ENCODE results near the gene EPHA3.
A peak's percentile ranks its signal among the peaks of the same experiment; 100 is the strongest.

EPHA3 gene
- total RNA-seq = 0 to 2.7 (median 0.10) reads per million in 9 experiments

DNA sequence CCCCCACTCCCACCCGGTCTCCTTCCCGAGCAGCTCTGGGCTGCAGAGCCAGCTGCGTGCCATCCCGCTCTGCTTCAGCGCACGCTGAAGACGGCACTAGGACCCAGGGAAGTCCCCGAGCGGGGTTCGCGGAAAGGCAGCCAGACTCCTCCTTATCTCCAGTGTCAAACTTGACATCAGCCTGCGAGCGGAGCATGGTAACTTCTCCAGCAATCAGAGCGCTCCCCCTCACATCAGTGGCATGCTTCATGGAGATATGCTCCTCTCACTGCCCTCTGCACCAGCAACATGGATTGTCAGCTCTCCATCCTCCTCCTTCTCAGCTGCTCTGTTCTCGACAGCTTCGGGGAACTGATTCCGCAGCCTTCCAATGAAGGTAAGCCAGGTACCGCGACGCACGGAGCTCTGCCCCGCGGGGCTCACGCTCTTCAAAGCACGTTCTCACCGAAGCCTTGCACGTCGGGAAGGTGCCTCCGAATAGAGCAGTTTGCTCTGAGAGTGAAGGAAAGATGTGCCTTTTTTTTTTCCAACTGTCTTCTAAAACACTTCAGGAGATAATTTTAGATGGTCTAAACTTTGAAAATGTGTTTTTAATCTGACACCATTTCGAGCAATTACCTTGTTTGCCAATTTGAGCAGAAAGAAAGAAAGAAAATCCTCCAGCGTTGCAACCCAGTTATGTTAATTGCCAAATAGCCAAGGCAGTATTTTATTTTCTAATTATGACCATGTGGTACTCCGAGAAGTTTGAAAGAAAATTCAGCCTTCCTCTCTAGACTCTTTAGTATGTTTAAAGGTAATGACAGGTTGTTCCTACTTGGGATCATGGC lies at the start of gene EPHA3:
Gene EPHA3, plus strand, starts transcription at position 161 of the 830 bp plus-strand sequence. Its CDS starts 128 bp downstream, at position 289.
- no peaks in the 10 kb centered on the region for H3K4me1 Mint-ChIP-seq (ENCODE audit: low read depth in 2 of 2)
- ATAC-seq (replicated peaks) = peak; percentile 56
- peak within 1 kb of the TSS; percentile 35 to 67 for H3K4me3 Mint-ChIP-seq
- H3K27me3 Mint-ChIP-seq = no peaks in the 10 kb centered on the region
- no peak within 1 kb of the TSS for H3K27ac Mint-ChIP-seq
- no peaks in the 10 kb centered on the region for H3K9me3 Mint-ChIP-seq
- no peak for DNase-seq
- no peaks in the 10 kb centered on the region for H3K36me3 Mint-ChIP-seq (ENCODE audit: insufficient read depth)

DNA sequence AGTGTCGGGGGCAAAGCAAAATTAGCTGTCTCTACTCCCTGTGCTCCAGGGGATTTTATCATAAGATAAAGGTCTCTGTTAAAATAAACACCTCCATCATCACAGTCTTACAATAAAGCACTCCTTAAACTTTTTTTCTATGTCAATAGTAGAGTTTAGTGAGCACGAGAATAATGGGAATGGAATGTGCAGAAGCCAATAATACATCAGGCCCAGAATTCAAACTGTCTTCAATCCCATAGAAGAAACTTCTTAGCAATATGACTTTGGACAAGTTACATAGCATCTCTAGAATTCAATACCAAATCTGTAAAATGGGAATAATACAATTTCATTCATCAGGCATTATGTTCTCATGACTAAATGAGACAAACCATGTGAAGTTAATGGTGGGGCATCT lies 49.0 kb upstream of the EPHA3 start:
- no peak for DNase-seq
- Mint-ChIP-seq H3K27ac (no peak overlapping the region), H3K4me3 (no peak overlapping the region), H3K4me1 (ENCODE audit: low read depth in 2 of 2) (no peaks in the 10 kb centered on the region), H3K27me3 (no peaks in the 10 kb centered on the region), H3K9me3 (peaks cover 0 to 15% of the 10 kb centered on the region in 2 donors), H3K36me3 (ENCODE audit: insufficient read depth) (no peaks in the 10 kb centered on the region)
- no peak for ATAC-seq (replicated peaks)

DNA sequence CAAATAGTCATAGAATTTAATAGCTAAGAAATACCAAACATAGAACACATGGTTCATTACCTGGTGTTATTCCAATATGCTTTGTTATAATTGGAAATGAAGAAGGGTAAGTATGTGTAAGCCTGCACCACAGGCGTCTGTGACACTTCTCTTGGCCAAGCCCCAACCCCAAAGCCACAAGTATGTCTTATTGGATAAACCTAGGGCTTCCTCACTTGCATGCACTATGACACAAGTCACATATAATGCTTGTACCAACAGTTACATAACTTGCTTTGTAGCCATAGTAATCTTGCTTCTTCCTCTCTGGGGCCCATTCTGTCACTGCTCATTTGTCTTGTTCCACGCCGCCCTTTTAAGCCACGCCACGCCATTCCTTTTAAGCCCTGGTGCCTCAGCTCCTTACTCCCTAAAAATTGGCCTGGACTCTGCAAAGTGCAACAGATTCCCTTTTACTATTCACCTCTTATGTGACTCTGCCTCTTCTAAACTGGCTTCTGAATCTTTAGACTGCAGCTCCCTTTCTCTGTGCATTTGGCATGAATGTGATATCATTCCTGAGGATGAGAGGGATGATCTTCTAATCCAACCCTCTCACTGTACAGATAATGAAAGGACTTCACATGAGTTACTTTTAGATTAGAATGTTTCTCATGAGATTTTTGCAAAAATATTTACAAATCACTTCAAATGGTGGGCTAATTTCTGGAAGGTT lies 48.1 kb upstream of the EPHA3 start:
- Mint-ChIP-seq H3K27ac (no peak overlapping the region), H3K4me1 (ENCODE audit: low read depth in 2 of 2) (no peaks in the 10 kb centered on the region), H3K36me3 (ENCODE audit: insufficient read depth) (no peaks in the 10 kb centered on the region), H3K9me3 (peaks cover 0 to 15% of the 10 kb centered on the region in 2 donors), H3K4me3 (no peak overlapping the region), H3K27me3 (no peaks in the 10 kb centered on the region)
- ATAC-seq (replicated peaks) = no peak
- DNase-seq = no peak

DNA sequence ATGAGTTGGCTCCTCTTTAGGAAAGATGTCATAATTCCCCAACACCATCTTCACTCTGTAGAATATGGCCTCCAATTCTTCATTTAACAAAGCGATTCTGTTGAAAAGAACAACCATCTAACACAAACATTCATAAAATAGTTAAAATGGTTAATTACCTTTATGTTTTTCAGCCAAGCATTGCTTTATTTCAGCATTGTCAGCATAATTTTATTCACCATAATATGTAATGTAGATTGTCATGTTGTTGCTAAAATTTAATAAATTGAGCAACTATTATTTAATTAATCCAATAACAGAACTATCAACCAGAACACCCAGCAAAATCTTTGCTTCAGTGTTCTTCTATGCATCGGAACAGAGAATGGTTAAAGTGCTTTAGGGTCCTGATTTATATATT lies 46.2 kb upstream of the EPHA3 start:
- H3K4me3 Mint-ChIP-seq = no peak overlapping the region
- H3K4me1 Mint-ChIP-seq (ENCODE audit: low read depth in 2 of 2) = no peaks in the 10 kb centered on the region
- no peaks in the 10 kb centered on the region for H3K36me3 Mint-ChIP-seq (ENCODE audit: insufficient read depth)
- ATAC-seq (replicated peaks) (no peak), DNase-seq (no peak)
- peaks cover 4 to 23% of the 10 kb centered on the region in 2 donors for H3K9me3 Mint-ChIP-seq
- no peaks in the 10 kb centered on the region for H3K27me3 Mint-ChIP-seq
- H3K27ac Mint-ChIP-seq = no peak overlapping the region

DNA sequence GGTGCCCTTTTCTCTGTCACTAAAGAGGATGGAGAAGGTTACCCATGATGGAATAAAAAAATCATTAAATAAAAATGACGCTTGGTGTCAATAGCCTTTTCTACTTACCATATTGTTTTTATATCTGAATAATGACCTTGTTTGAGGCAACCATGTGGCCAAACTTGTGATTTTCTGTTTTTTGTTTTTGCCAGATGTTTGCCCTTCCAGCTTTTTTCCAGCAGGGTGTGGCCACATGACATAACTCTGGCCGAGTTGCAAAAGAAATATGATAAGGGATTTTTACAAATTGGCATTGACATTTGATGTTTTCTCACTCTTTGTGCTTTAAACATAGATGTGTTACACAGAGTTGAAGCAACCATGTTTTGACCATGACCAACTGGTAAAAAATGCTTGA lies 39.7 kb upstream of the EPHA3 start:
- Mint-ChIP-seq H3K9me3 (peaks cover 6 to 8% of the 10 kb centered on the region in 2 donors), H3K4me3 (no peak overlapping the region), H3K4me1 (ENCODE audit: low read depth in 2 of 2) (no peaks in the 10 kb centered on the region), H3K27ac (no peak overlapping the region), H3K27me3 (no peaks in the 10 kb centered on the region), H3K36me3 (ENCODE audit: insufficient read depth) (no peaks in the 10 kb centered on the region)
- no peak for ATAC-seq (replicated peaks)
- DNase-seq = no peak

DNA sequence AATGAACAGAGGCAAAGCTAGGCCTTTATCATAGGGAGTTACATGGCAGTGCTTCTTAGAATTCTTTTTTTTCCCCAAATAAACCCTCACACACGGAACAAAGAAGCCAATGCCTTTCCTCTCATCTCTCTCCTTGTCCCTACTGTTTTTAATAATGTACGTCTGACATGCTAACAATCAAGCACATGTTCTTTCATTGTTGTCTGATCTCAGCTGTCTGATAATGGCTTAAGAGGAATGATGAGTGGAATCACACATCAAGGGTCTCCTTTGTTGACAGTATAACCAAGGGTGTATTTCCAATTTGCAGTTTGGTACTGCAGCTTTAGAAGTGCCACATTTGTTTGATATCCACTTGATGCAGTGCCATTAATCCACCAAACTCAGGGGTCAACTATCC lies 34.8 kb upstream of the EPHA3 start:
- no peaks in the 10 kb centered on the region for H3K36me3 Mint-ChIP-seq (ENCODE audit: insufficient read depth)
- H3K4me1 Mint-ChIP-seq (ENCODE audit: low read depth in 2 of 2) = no peaks in the 10 kb centered on the region
- ATAC-seq (replicated peaks) (no peak), DNase-seq (no peak)
- no peak overlapping the region for H3K27ac Mint-ChIP-seq
- no peaks in the 10 kb centered on the region for H3K27me3 Mint-ChIP-seq
- H3K9me3 Mint-ChIP-seq = peaks cover 0 to 11% of the 10 kb centered on the region in 2 donors
- H3K4me3 Mint-ChIP-seq = no peak overlapping the region

DNA sequence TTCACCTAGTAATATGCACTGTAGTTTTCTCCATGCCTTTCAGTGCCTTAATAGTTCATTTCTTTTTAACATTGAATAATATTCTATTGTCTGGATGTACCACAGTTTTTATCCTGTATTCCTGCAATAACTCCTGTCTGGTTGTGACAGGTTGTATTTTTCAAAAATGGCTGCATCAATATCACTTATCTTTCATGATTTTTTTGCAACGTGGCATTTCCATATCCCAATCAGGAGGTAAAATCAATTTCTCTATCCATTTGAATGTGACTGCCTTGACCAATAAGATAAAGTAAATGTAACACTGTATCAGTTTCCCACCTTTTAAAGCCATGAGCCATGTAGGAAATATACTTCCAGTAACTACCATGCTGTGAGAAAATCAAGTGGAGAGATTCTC lies 27.5 kb upstream of the EPHA3 start:
- Mint-ChIP-seq H3K9me3 (peaks cover 9 to 12% of the 10 kb centered on the region in 2 donors), H3K27ac (no peak overlapping the region), H3K27me3 (no peaks in the 10 kb centered on the region), H3K4me3 (no peak overlapping the region), H3K4me1 (ENCODE audit: low read depth in 2 of 2) (no peaks in the 10 kb centered on the region), H3K36me3 (ENCODE audit: insufficient read depth) (no peaks in the 10 kb centered on the region)
- ATAC-seq (replicated peaks) = no peak
- no peak for DNase-seq

DNA sequence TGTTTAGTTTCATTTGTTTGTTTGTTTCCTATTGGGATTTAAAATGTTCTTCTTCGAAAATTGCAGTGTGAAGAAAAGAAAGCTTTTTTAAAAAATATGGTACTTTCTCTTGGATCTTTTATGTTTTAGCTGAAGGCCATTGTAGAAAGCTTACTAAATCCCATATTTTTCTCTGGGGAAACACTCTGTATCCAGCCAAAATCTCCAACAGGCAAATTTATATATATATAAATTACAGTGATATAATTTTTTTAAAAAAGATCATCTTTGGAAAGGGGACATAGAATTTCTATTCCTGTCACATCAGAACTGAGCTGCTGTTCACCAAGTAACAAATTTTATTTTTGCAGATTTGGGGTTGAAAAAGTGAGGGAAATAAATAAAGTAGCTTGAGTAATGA lies 19.6 kb upstream of the EPHA3 start:
- H3K4me3 Mint-ChIP-seq = no peak overlapping the region
- H3K27me3 Mint-ChIP-seq = no peaks in the 10 kb centered on the region
- H3K27ac Mint-ChIP-seq = no peak overlapping the region
- DNase-seq (no peak), ATAC-seq (replicated peaks) (no peak)
- H3K36me3 Mint-ChIP-seq (ENCODE audit: insufficient read depth) = no peaks in the 10 kb centered on the region
- no peaks in the 10 kb centered on the region for H3K4me1 Mint-ChIP-seq (ENCODE audit: low read depth in 2 of 2)
- H3K9me3 Mint-ChIP-seq = peaks cover 8 to 14% of the 10 kb centered on the region in 2 donors

DNA sequence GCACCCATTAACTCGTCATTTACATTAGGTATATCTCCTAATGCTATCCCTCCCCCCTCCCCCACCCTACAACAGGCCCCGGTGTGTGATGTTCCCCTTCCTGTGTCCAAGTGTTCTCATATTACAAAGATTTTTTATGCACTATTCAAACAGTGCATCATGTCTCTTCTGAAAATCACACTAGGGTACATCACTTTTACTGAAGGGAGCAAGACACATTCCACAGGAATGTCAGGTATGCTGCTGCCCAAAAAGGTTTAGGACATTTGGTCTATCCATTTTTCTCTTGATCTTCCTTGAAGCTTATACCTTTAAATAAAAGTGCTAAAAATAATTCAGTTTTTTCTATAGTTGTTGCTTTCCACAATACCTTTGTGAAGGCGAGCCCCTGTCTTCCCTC lies 9.2 kb upstream of the EPHA3 start:
- Mint-ChIP-seq H3K36me3 (ENCODE audit: insufficient read depth) (no peaks in the 10 kb centered on the region), H3K9me3 (peaks cover 0 to 2% of the 10 kb centered on the region in 2 donors), H3K27me3 (no peaks in the 10 kb centered on the region), H3K27ac (no peak overlapping the region), H3K4me1 (ENCODE audit: low read depth in 2 of 2) (no peaks in the 10 kb centered on the region), H3K4me3 (no peak overlapping the region)
- no peak for DNase-seq
- no peak for ATAC-seq (replicated peaks)

DNA sequence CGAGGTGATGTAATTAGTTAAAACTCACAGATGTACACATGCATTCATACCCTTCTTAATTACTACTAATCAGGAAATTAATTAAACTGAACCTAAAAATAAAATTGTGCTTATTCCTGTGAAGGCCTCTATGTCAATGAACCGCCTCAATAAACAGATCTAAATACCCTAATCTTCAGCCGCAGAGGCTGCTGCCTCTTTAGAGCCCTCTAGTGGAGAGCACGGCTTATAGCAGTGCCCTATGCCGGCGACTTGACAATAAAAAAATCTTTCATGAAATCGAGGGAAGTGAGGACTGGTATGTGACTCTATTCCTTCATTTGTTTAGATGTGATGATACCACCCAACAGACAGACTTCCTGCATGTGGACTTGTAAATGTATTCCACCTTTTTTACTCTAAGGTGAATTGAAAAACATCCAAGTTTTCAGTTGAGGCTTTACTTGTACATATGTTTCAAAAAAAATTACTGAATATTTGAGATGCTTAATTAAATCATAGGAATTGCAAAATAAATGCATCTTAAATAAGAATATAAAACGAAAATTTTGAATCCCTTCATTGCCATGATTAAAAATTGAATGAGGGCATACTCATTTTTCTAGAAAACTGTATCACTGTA lies 8.3 kb upstream of the EPHA3 start:
- Mint-ChIP-seq H3K27me3 (no peaks in the 10 kb centered on the region), H3K4me3 (no peak overlapping the region), H3K4me1 (ENCODE audit: low read depth in 2 of 2) (no peaks in the 10 kb centered on the region), H3K36me3 (ENCODE audit: insufficient read depth) (no peaks in the 10 kb centered on the region), H3K27ac (no peak overlapping the region), H3K9me3 (peaks cover 0 to 2% of the 10 kb centered on the region in 2 donors)
- DNase-seq (no peak), ATAC-seq (replicated peaks) (no peak)

DNA sequence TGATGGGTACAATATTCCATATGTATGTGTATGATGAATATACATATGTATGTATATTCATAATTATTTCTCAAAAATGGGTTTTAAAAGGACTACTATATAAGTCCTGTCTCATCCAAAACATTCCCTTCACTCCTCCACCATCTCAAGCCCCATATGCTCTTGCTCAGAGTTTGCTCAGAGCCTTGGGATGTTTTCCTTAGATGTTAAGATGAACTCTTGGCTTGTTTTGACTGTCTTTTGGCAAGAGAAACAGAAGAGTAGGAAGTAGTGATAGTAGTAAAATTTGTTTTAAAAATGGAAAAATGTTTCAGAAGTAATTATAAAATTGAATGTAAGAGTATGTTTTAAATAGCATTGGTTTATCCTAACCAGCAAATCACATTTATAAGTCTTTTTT lies 6.2 kb upstream of the EPHA3 start:
- H3K4me1 Mint-ChIP-seq (ENCODE audit: low read depth in 2 of 2) = no peaks in the 10 kb centered on the region
- no peak overlapping the region for H3K4me3 Mint-ChIP-seq
- H3K27me3 Mint-ChIP-seq = no peaks in the 10 kb centered on the region
- DNase-seq (no peak), ATAC-seq (replicated peaks) (no peak)
- H3K27ac Mint-ChIP-seq = no peak overlapping the region
- H3K36me3 Mint-ChIP-seq (ENCODE audit: insufficient read depth) = no peaks in the 10 kb centered on the region
- H3K9me3 Mint-ChIP-seq = peaks cover 0 to 2% of the 10 kb centered on the region in 2 donors

DNA sequence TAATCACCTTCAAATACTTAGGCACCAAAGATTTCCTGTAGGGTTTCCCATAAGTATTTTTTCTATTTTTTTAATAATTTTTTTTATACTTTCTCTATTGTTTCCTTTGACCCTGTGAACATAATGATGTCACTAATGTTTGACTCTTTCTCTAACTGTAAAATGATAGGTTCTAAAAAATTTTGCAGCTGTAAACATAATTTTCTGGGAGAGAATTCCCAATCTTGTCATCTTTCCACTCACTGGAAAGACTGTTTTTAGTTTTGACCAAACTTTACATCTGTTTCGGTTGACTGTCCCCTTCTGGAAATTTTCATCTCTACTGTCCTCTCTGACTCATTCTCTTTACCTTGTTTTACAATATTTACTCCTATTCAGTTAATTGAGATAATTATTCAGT lies 5.5 kb upstream of the EPHA3 start:
- ATAC-seq (replicated peaks) (no peak), DNase-seq (no peak)
- Mint-ChIP-seq H3K4me3 (no peak overlapping the region), H3K27me3 (no peaks in the 10 kb centered on the region), H3K27ac (no peak overlapping the region), H3K36me3 (ENCODE audit: insufficient read depth) (no peaks in the 10 kb centered on the region), H3K4me1 (ENCODE audit: low read depth in 2 of 2) (no peaks in the 10 kb centered on the region), H3K9me3 (peaks cover 0 to 2% of the 10 kb centered on the region in 2 donors)

DNA sequence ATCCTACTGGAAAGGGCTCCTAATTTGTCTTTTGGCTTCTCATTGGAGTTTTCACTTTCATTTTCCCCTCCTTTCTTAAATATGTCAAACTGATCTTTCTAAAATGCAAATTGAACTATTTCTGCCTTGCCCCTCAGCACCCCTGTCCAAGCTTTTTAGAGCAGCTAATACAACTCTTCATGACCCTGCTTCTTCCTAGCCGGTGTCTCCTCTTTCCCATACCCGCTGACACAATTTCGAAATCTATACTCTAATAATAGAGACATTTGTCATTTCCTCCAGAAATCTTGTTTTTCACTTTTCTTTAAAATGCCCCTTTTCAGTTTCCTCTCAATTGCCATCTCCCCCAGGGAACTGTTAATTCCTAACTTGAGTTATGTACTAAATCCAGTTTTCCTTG lies 2.9 kb upstream of the EPHA3 start:
- H3K4me1 Mint-ChIP-seq (ENCODE audit: low read depth in 2 of 2) = no peaks in the 10 kb centered on the region
- no peak overlapping the region for H3K27ac Mint-ChIP-seq
- ATAC-seq (replicated peaks) = no peak
- H3K9me3 Mint-ChIP-seq = peaks cover 0 to 2% of the 10 kb centered on the region in 2 donors
- DNase-seq = no peak
- H3K4me3 Mint-ChIP-seq = no peak overlapping the region
- H3K36me3 Mint-ChIP-seq (ENCODE audit: insufficient read depth) = no peaks in the 10 kb centered on the region
- no peaks in the 10 kb centered on the region for H3K27me3 Mint-ChIP-seq

DNA sequence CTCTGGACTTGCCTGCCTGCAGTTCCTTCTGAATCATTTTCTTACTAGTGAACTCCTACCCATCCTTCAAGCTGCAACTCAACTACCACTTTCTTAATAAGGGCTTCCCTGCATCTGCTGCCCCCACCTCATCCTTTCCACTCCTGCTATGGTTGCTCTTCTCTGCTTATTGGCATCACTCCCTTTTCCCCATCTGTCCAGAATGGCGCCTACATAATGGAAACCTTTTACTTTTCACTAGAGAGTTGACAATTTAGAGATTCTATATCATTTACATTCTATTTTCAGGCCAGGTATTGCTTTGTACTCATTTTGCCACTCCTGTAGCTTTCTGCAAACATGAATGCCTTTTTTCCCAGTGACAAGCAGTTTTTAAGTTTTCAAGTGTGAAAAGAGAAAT lies 1.9 kb upstream of the EPHA3 start:
- ATAC-seq (replicated peaks) = no peak

More for the DNA sequence above, 1.9 kb upstream of the EPHA3 start:
- Mint-ChIP-seq H3K9me3 (peaks cover 0 to 2% of the 10 kb centered on the region in 2 donors), H3K4me1 (ENCODE audit: low read depth in 2 of 2) (no peaks in the 10 kb centered on the region), H3K27ac (no peak overlapping the region), H3K27me3 (no peaks in the 10 kb centered on the region), H3K4me3 (no peak overlapping the region), H3K36me3 (ENCODE audit: insufficient read depth) (no peaks in the 10 kb centered on the region)
- DNase-seq = no peak

Data from effector memory CD8-positive, alpha-beta T cell (primary cell).